Measurements from ENCODE around the gene KCNQ2. TPM values are rescaled to one million over a fixed set of nuclear protein-coding genes. Genes with fewer than 3 reads are reported as not detected.

Gene KCNQ2
- total RNA-seq, 1 donor from 2014 or later: 39.5 TPM

DNA sequence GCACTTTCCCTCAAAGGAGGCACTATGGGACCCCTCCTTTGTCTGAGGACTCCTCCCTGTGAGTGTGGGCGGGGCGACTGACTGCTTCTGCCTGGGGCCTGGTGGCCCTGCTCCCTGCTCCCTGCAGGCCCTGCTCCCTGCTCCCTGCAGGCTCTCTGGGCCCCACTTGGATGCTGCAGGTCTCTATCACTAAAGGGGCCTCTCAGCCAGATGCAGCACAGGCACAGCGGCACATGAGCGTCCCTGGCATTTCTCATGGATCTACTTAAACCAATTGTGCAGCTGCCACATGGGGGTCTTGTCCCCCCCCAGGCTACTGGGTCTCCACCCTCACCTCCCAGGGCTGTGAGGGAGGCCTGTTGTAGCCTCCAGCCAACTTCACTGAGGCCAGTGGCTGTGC lies 18.6 kb upstream of the KCNQ2 start:
- Histone ChIP-seq H3K9me3 (ENCODE audit: low read depth) (no peaks in the 10 kb centered on the region), H3K9ac (no peak overlapping the region), H3K27me3 (peaks cover 65% of the 10 kb centered on the region), H2AFZ (replicated peaks) (no peak overlapping the region), H3K79me2 (ENCODE audit: low read depth) (no peaks in the 10 kb centered on the region), H3K4me1 (peaks cover 7% of the 10 kb centered on the region), H3F3A (ENCODE audit: low read depth) (no peaks in the 10 kb centered on the region), H3K4me3 (no peak overlapping the region), H4K20me1 (ENCODE audit: low read depth) (peaks cover 18% of the 10 kb centered on the region), H3K27ac (no peak overlapping the region), H3K4me2 (no peak overlapping the region), H3K36me3 (no peaks in the 10 kb centered on the region)
- peaks cover 3% of the 10 kb centered on the region for H3K36me3 Mint-ChIP-seq
- no peak for DNase-seq (ENCODE audit: low spot score)
- no peak overlapping the region for H3K4me3 Mint-ChIP-seq
- H3K27ac Mint-ChIP-seq: no peak overlapping the region
- peaks cover 3% of the 10 kb centered on the region for H3K4me1 Mint-ChIP-seq
- peaks cover 21% of the 10 kb centered on the region for H3K27me3 Mint-ChIP-seq (ENCODE audit: insufficient read depth, low read depth)
- H3K9me3 Mint-ChIP-seq: peaks cover 9% of the 10 kb centered on the region
- TF ChIP-seq, protein P1, sequence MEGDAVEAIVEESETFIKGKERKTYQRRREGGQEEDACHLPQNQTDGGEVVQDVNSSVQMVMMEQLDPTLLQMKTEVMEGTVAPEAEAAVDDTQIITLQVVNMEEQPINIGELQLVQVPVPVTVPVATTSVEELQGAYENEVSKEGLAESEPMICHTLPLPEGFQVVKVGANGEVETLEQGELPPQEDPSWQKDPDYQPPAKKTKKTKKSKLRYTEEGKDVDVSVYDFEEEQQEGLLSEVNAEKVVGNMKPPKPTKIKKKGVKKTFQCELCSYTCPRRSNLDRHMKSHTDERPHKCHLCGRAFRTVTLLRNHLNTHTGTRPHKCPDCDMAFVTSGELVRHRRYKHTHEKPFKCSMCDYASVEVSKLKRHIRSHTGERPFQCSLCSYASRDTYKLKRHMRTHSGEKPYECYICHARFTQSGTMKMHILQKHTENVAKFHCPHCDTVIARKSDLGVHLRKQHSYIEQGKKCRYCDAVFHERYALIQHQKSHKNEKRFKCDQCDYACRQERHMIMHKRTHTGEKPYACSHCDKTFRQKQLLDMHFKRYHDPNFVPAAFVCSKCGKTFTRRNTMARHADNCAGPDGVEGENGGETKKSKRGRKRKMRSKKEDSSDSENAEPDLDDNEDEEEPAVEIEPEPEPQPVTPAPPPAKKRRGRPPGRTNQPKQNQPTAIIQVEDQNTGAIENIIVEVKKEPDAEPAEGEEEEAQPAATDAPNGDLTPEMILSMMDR (IDR thresholded peaks at IDR 0.05): no peak
- no peak for TF ChIP-seq EZH2phosphoT487 (IDR thresholded peaks at IDR 0.05)
- no peak for TF ChIP-seq EZH2 (IDR thresholded peaks at IDR 0.05)

DNA sequence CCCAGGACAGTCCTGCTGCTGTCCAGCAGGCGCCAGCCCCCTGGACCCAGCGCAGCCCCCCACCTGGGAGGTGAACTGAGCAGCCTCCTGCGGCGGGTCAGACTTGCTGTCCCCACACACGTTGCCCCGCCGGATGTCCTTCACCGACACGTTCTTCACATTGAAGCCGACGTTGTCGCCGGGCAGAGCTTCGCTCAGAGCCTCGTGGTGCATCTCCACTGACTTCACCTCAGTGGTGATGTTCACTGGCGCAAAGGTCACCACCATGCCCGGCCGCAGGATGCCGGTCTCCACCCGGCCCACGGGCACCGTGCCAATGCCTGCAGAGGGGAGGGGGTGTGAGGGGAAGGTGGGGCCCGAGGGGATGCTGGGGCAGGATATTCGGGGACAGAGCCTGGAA lies 18.0 kb upstream of the KCNQ2 start:
- TF ChIP-seq, protein P1 (IDR thresholded peaks at IDR 0.05): no peak
- TF ChIP-seq EZH2phosphoT487 (IDR thresholded peaks at IDR 0.05): no peak
- TF ChIP-seq EZH2 (IDR thresholded peaks at IDR 0.05): no peak
- peaks cover 21% of the 10 kb centered on the region for H3K27me3 Mint-ChIP-seq (ENCODE audit: insufficient read depth, low read depth)
- H3K4me1 ChIP-seq: peaks cover 7% of the 10 kb centered on the region
- no peak overlapping the region for H3K4me3 Mint-ChIP-seq
- H3K79me2 ChIP-seq (ENCODE audit: low read depth): no peaks in the 10 kb centered on the region
- H3K9ac ChIP-seq: no peak overlapping the region
- no peaks in the 10 kb centered on the region for H3K9me3 ChIP-seq (ENCODE audit: low read depth)
- H3F3A ChIP-seq (ENCODE audit: low read depth): no peaks in the 10 kb centered on the region
- H2AFZ ChIP-seq (replicated peaks): no peak overlapping the region
- no peak overlapping the region for H3K27ac Mint-ChIP-seq
- peaks cover 3% of the 10 kb centered on the region for H3K36me3 Mint-ChIP-seq
- H3K4me2 ChIP-seq: no peak overlapping the region
- peaks cover 63% of the 10 kb centered on the region for H3K27me3 ChIP-seq
- no peak overlapping the region for H3K4me3 ChIP-seq
- no peak for DNase-seq (ENCODE audit: low spot score)
- H4K20me1 ChIP-seq (ENCODE audit: low read depth): peaks cover 18% of the 10 kb centered on the region
- no peaks in the 10 kb centered on the region for H3K36me3 ChIP-seq
- peaks cover 3% of the 10 kb centered on the region for H3K4me1 Mint-ChIP-seq
- H3K9me3 Mint-ChIP-seq: peaks cover 10% of the 10 kb centered on the region
- H3K27ac ChIP-seq: no peak overlapping the region

DNA sequence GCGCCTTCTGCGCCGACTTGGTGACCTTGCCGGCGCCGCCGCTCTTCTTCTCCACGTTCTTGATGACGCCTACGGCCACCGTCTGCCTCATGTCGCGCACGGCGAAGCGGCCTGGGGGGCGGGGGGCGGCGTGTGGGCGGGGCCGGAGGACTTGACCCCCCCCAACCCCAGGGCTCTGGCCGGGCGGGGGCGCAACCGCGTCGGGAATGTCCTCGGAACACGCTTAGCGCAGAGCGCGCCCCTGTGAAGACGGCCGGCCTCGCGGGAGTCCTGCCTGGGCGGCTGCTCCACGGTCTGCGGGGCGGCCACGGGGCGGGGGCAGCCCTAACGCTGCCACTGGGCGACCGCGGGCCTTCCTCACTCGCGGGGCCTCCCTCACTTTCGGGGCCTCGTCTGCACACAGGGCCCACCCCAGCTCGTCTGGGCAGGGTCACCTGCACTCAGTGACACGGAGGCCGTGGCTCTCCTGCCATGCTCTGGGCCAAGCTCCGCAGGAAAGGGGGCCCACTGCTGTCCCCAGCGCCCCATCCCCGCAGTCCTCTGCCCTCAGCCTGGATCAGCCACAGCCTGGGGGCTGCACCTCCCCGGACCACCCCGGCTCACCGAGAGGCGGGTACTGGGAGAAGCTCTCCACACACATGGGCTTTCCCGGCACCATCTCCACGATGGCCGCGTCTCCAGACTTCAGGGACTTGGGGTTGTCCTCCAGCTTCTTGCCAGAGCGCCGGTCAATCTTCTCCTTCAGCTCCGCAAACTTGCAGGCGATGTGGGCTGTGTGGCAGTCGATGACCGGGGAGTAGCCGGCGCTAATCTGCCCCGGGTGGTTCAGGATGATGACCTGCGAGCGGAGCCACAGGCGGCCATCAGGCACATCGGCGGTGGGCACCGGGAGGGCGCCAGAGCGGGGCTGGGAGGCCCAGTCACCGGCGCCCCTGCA lies 16.1 kb upstream of the KCNQ2 start:
- peaks cover 68% of the 10 kb centered on the region for H3K27me3 ChIP-seq

More for the DNA sequence above, 16.1 kb upstream of the KCNQ2 start:
- Histone ChIP-seq H3K79me2 (ENCODE audit: low read depth) (no peaks in the 10 kb centered on the region), H4K20me1 (ENCODE audit: low read depth) (peaks cover 18% of the 10 kb centered on the region), H3K27ac (no peak overlapping the region), H3K9me3 (ENCODE audit: low read depth) (no peaks in the 10 kb centered on the region), H3F3A (ENCODE audit: low read depth) (no peaks in the 10 kb centered on the region), H3K36me3 (no peaks in the 10 kb centered on the region), H3K4me3 (peak overlapping the region; percentile 50), H3K4me1 (peaks cover 7% of the 10 kb centered on the region), H3K4me2 (peak overlapping the region; percentile 88), H3K9ac (no peak overlapping the region), H2AFZ (replicated peaks) (no peak overlapping the region)
- Mint-ChIP-seq H3K9me3 (peaks cover 10% of the 10 kb centered on the region), H3K4me3 (no peak overlapping the region), H3K27me3 (ENCODE audit: insufficient read depth, low read depth) (peaks cover 24% of the 10 kb centered on the region), H3K4me1 (peaks cover 6% of the 10 kb centered on the region), H3K36me3 (peaks cover 3% of the 10 kb centered on the region), H3K27ac (no peak overlapping the region)
- TF ChIP-seq, protein P1 (IDR thresholded peaks at IDR 0.05): peak; percentile 11
- TF ChIP-seq EZH2phosphoT487 (IDR thresholded peaks at IDR 0.05) (peak; percentile 47), EZH2 (IDR thresholded peaks at IDR 0.05) (peak; percentile 70)
- peak; percentile 70 for DNase-seq (ENCODE audit: low spot score)
